SU-DHL-6 (cell line): ENCODE measurements around the gene GMCL1.

ENCODE experiments used
- CTCF ChIP-seq: fragments of 200-600 bp; sonication (generic); IDR thresholded peaks from one replicate; pipeline ENCODE4 v1.5.1; 2017; ENCODE audit warnings: antibody characterized with exemption, mild to moderate bottlenecking, low read length, moderate library complexity; ENCODE audit not compliant: insufficient read depth, poor library complexity, severe bottlenecking
- EZH2phosphoT487 ChIP-seq: fragments of 200-600 bp; sonication (generic), shearing (Covaris generic); conservative IDR thresholded peaks from 2 replicates; pipeline ENCODE4 v1.6.1; 2018; ENCODE audit warnings: mild to moderate bottlenecking, antibody characterized with exemption, low read length, moderate library complexity, mixed read lengths

DNA sequence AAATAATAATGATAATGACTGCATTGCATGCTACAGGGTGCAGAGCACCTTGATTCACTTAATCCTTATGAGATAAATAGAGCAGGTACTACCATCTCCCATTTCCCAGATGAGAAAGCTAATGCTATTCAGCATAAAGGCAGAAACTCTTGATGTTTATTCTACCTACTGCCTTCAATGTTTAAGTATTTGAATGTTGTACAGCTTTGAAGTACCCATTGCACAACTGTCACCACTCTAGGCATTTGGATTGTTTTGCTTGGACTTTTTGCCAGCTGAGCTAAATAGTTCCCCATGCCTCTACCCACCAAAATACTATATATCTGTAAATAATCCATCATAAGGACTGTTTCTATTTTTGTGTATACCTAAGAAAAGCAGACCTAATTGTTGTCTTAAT is 77.8 kb downstream of the GMCL1 start:
- TF ChIP-seq CTCF (no peak), EZH2phosphoT487 (no peak)
